ENCODE measurements around the gene SLC12A8.

- TF ChIP-seq REST (IDR thresholded peaks at IDR 0.05; ENCODE audit: unreplicated experiment) (no peak), CTCF (conservative IDR thresholded peaks at IDR 0.05; ENCODE audit: low read depth in 2 of 2) (no peak), EZH2 (IDR thresholded peaks at IDR 0.05; ENCODE audit: low read depth, unreplicated experiment) (no peak), POLR2AphosphoS5 (IDR thresholded peaks at IDR 0.05; ENCODE audit: low read depth) (no peak), STAT1 (IDR thresholded peaks at IDR 0.05; ENCODE audit: unreplicated experiment) (no peak), CREB1 (CRISPR knock-in tag; IDR thresholded peaks at IDR 0.05; ENCODE audit: low read depth) (no peak), EZH2phosphoT487 (IDR thresholded peaks at IDR 0.05; ENCODE audit: unreplicated experiment) (no peak), ZNF114 (CRISPR knock-in tag; IDR thresholded peaks at IDR 0.05) (no peak), ETS1 (IDR thresholded peaks at IDR 0.05) (no peak), NANOG (IDR thresholded peaks at IDR 0.05; ENCODE audit: borderline replicate concordance) (no peak), ZNF462 (CRISPR knock-in tag; IDR thresholded peaks at IDR 0.05) (no peak), JUNB (IDR thresholded peaks at IDR 0.05; ENCODE audit: unreplicated experiment) (no peak)
Observed at GRCh38 chr3:125154110-125154509, 58.4 kb downstream of the SLC12A8 start.
